H9 (cell line): ENCODE data around the gene ZNF784. TPM values are rescaled to one million over a fixed set of nuclear protein-coding genes. Genes with fewer than 3 reads are reported as not detected.

ENCODE experiments used
- DNase-seq: peaks from one replicate; pipeline ENCODE4 v3.0.0-alpha.2; 2017
- H2AFZ ChIP-seq: one replicate; pipeline ENCODE4 v1.6.1; 2013; ENCODE audit warnings: mild to moderate bottlenecking, low read length, control low read depth, moderate library complexity
- H2AK5ac ChIP-seq: 2 replicates; pipeline ENCODE4 v1.6.1; 2013; ENCODE audit warnings: low read length, control low read depth, mixed read lengths; ENCODE audit not compliant: insufficient read length
- H2BK120ac ChIP-seq: one replicate; pipeline ENCODE4 v1.6.1; 2013; ENCODE audit warnings: low read depth, mild to moderate bottlenecking, low read length, control low read depth, inconsistent platforms; ENCODE audit not compliant: poor library complexity, severe bottlenecking
- H2BK12ac ChIP-seq: 2 replicates; pipeline ENCODE4 v1.6.1; 2013; ENCODE audit warnings: low read length, control low read depth, mixed read lengths, low read depth; ENCODE audit not compliant: insufficient read length
- H2BK15ac ChIP-seq: 2 replicates; pipeline ENCODE4 v1.6.1; 2013; ENCODE audit warnings: low read depth, low read length, control low read depth
- H2BK20ac ChIP-seq: one replicate; pipeline ENCODE4 v1.6.1; 2013; ENCODE audit warnings: low read depth, mild to moderate bottlenecking, low read length, control low read depth, inconsistent platforms; ENCODE audit not compliant: poor library complexity, severe bottlenecking
- H2BK5ac ChIP-seq: 2 replicates; pipeline ENCODE4 v1.6.1; 2013; ENCODE audit warnings: low read length, control low read depth, mixed read lengths; ENCODE audit not compliant: insufficient read length
- H3K14ac ChIP-seq: 2 replicates; pipeline ENCODE4 v1.6.1; 2013; ENCODE audit warnings: low read length, control low read depth; ENCODE audit not compliant: insufficient read depth
- H3K18ac ChIP-seq: 2 replicates; pipeline ENCODE4 v1.6.1; 2013; ENCODE audit warnings: low read depth, mild to moderate bottlenecking, mixed read lengths, low read length, control low read depth; ENCODE audit not compliant: insufficient read length
- H3K23ac ChIP-seq: 2 replicates; pipeline ENCODE4 v1.6.1; 2013; ENCODE audit warnings: low read length, control low read depth, mixed read lengths, low read depth; ENCODE audit not compliant: insufficient read length
- H3K23me2 ChIP-seq: 2 replicates; pipeline ENCODE4 v1.6.1; 2013; ENCODE audit warnings: low read depth, mild to moderate bottlenecking, mixed read lengths, low read length, control low read depth; ENCODE audit not compliant: insufficient read length, poor library complexity, severe bottlenecking
- H3K27ac ChIP-seq: 2 replicates; pipeline ENCODE4 v1.5.1; 2013; ENCODE audit warnings: low read length, control low read depth, mixed read lengths, low read depth; ENCODE audit not compliant: insufficient read length
- H3K27me3 ChIP-seq: 2 replicates; pipeline ENCODE4 v1.6.1; 2013; ENCODE audit warnings: low read length, control low read depth, inconsistent platforms; ENCODE audit not compliant: insufficient read depth
- H3K4ac ChIP-seq: 2 replicates; pipeline ENCODE4 v1.6.1; 2013; ENCODE audit warnings: low read depth, mild to moderate bottlenecking, control low read depth, inconsistent platforms, low read length, moderate library complexity
- H3K4me1 ChIP-seq: 2 replicates; pipeline ENCODE4 v1.6.1; 2013; ENCODE audit warnings: low read length, control low read depth, inconsistent platforms; ENCODE audit not compliant: insufficient read depth
- H3K4me2 ChIP-seq: 2 replicates; pipeline ENCODE4 v1.6.1; 2013; ENCODE audit warnings: low read length, control low read depth, mixed read lengths; ENCODE audit not compliant: insufficient read length, insufficient read depth
- H3K56ac ChIP-seq: 2 replicates; pipeline ENCODE4 v1.6.1; 2013; ENCODE audit warnings: low read depth, mild to moderate bottlenecking, mixed read lengths, low read length, control low read depth; ENCODE audit not compliant: insufficient read length
- H3K79me1 ChIP-seq: 2 replicates; pipeline ENCODE4 v1.6.1; 2013; ENCODE audit warnings: low read depth, mild to moderate bottlenecking, moderate library complexity, low read length, control low read depth, inconsistent platforms; ENCODE audit not compliant: insufficient read depth, poor library complexity, severe bottlenecking
- H3K79me2 ChIP-seq: 2 replicates; pipeline ENCODE4 v1.6.1; 2013; ENCODE audit warnings: low read length, control low read depth, inconsistent platforms; ENCODE audit not compliant: insufficient read depth
- H3K9ac ChIP-seq: 2 replicates; pipeline ENCODE4 v1.6.1; 2013; ENCODE audit warnings: low read length, control low read depth, mixed read lengths; ENCODE audit not compliant: insufficient read length; ENCODE audit errors: extremely low read depth
- H3K9me3 ChIP-seq: one replicate; pipeline ENCODE4 v1.6.1; 2013; ENCODE audit warnings: low read depth, low read length, inconsistent platforms; ENCODE audit not compliant: control insufficient read depth
- H3T11ph ChIP-seq: one replicate; pipeline ENCODE4 v1.6.1; 2013; ENCODE audit warnings: mild to moderate bottlenecking, low read length, control low read depth, inconsistent platforms
- H4K20me1 ChIP-seq: one replicate; pipeline ENCODE4 v1.6.1; 2013; ENCODE audit not compliant: control insufficient read depth, insufficient read length, insufficient read depth
- H4K5ac ChIP-seq: 2 replicates; pipeline ENCODE4 v1.6.1; 2013; ENCODE audit warnings: low read depth, mild to moderate bottlenecking, mixed read lengths, low read length, control low read depth; ENCODE audit not compliant: insufficient read length
- H4K8ac ChIP-seq: replicated peaks from 2 replicates; pipeline ENCODE4 v1.6.1; 2013; ENCODE audit warnings: low read length, control low read depth, mixed read lengths, low read depth; ENCODE audit not compliant: insufficient read length
- H4K91ac ChIP-seq: 2 replicates; pipeline ENCODE4 v1.6.1; 2013; ENCODE audit warnings: low read depth, mild to moderate bottlenecking, moderate library complexity, mixed read lengths, low read length, control low read depth; ENCODE audit not compliant: insufficient read length
- H3K27ac Mint-ChIP-seq, 3 experiments: 2 replicates in 2 of 3; 3 replicates in 1 of 3; pipeline ENCODE4 v1.8.0; 2020 to 2021; ENCODE audit warnings: mixed read lengths in 3 of 3, mild to moderate bottlenecking in 1 of 3, moderate library complexity in 1 of 3
- H3K27me3 Mint-ChIP-seq: 2 replicates; pipeline ENCODE4 v1.8.0; 2021; ENCODE audit warnings: low read depth, mild to moderate bottlenecking, moderate library complexity, mixed read lengths
- H3K36me3 Mint-ChIP-seq, 3 experiments: 2 replicates in 2 of 3; 3 replicates in 1 of 3; pipeline ENCODE4 v1.8.0; 2020 to 2021; ENCODE audit warnings: low read depth in 3 of 3, mixed read lengths in 3 of 3; ENCODE audit not compliant: insufficient read depth in 1 of 3
- H3K4me1 Mint-ChIP-seq, 2 experiments: 2 replicates each; pipeline ENCODE4 v1.8.0; 2020; ENCODE audit warnings: mixed read lengths in 2 of 2
- H3K4me3 Mint-ChIP-seq, 2 experiments: 2 replicates in 1 of 2; 3 replicates in 1 of 2; pipeline ENCODE4 v1.8.0; 2020 to 2021; ENCODE audit warnings: mild to moderate bottlenecking in 2 of 2, mixed read lengths in 2 of 2, moderate library complexity in 1 of 2
- H3K9me3 Mint-ChIP-seq, 2 experiments: 2 replicates in 1 of 2; 3 replicates in 1 of 2; pipeline ENCODE4 v1.8.0; 2020; ENCODE audit warnings: mild to moderate bottlenecking in 2 of 2, mixed read lengths in 2 of 2, moderate library complexity in 1 of 2
- WGBS: extraction: QIAGEN DNeasy Blood & Tissue Kit; methylation state at CpG from one replicate; pipeline ENCODE4 v1.1.7; 2013; ENCODE audit warnings: missing lambda C conversion rate, low lambda C conversion rate, mixed read lengths; ENCODE audit not compliant: insufficient read length; ENCODE audit errors: extremely low coverage; 5-methylcytosine and 5-hydroxymethylcytosine counted together
- total RNA-seq: library from RNA; stranded (reverse); gene quantifications from 2 replicates; pipeline ENCODE4 v1.2.1, GENCODE V29; 2021
- TF ChIP-seq, protein P1 (sequence below): fragments of 200-600 bp; sonication (generic); conservative IDR thresholded peaks from 3 replicates; pipeline ENCODE4 v1.8.0; 2021; ENCODE audit warnings: antibody characterized with exemption, mild to moderate bottlenecking

The ZNF784 gene
- total RNA-seq, 1 experiment from 2014 or later: 10.7 TPM

DNA sequence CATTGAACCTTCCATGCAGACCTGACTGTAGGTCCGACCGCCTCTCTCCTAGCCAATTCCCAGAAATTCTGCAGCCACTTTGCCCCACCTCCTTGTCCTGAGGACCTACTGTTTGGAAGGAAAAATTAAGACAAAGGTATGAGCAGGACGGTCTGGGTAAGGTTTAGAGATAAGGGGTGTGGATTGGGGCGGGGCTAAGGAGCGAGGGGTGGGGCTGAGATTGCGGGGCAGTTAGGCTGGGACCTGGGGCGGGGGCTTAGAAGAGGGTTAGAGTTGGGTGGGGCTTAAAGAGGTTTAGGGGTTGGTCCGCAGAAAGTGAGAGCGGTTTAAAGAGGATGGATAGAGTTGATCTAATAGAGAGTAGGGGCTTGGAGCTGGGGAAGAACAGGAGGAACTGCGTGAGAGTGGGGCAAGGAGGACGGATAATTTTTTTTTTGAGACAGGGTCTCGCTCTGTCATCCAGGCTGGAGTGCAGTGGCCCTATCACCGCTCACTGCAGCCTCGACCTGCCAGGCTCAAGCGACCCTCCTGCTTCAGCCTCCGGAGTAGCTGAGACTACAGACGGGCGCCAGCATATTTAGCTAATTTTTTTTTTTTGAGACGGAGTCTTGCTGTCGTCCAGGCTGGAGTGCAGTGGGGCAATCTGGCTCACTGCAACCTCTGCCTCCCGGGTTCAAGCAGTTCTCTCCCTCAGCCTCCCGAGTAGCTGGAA lies 20.6 kb downstream of the ZNF784 start:
- H3K79me2 ChIP-seq: no peaks in the 10 kb centered on the region; the same call in 1 of the 2 replicates
- no peaks in the 10 kb centered on the region for H4K20me1 ChIP-seq
- no peak overlapping the region for H2AFZ ChIP-seq
- no peak overlapping the region for H2BK5ac ChIP-seq
- no peak overlapping the region for H3K4ac ChIP-seq
- H3K27me3 ChIP-seq: no peaks in the 10 kb centered on the region
- WGBS: 100% methylated on average over 2 of the region's 22 CpGs
- no peak overlapping the region for H4K5ac ChIP-seq
- no peaks in the 10 kb centered on the region for H3K9me3 ChIP-seq
- peaks cover 4% of the 10 kb centered on the region for H3K79me1 ChIP-seq
- no peak overlapping the region for H2BK20ac ChIP-seq
- no peaks in the 10 kb centered on the region for H3K27me3 Mint-ChIP-seq
- no peak overlapping the region for H3K4me2 ChIP-seq
- H4K8ac ChIP-seq: no peak overlapping the region
- no peak overlapping the region for H2BK120ac ChIP-seq
- no peak overlapping the region for H3K27ac ChIP-seq
- H2BK12ac ChIP-seq: no peak overlapping the region
- H3T11ph ChIP-seq: no peak overlapping the region
- H3K36me3 Mint-ChIP-seq: peaks cover 10 to 15% (median 13%) of the 10 kb centered on the region in 3 experiments
- H3K56ac ChIP-seq: no peak overlapping the region
- H3K23me2 ChIP-seq: peaks cover 8% of the 10 kb centered on the region
- H3K9me3 Mint-ChIP-seq: peaks cover 2 to 4% of the 10 kb centered on the region in 2 experiments; a peak in 2 of 5 replicates
- peaks cover 34 to 35% of the 10 kb centered on the region in 2 experiments for H3K4me1 Mint-ChIP-seq
- no peak overlapping the region for H3K9ac ChIP-seq
- peak; percentile 85 for DNase-seq
- no peak overlapping the region for H3K14ac ChIP-seq
- H2AK5ac ChIP-seq: no peak overlapping the region
- H3K4me1 ChIP-seq: peaks cover 4% of the 10 kb centered on the region; the same call in 1 of the 2 replicates
- peak overlapping the region; percentile 74 to 87 for H3K4me3 Mint-ChIP-seq
- H3K23ac ChIP-seq: no peak overlapping the region
- H4K91ac ChIP-seq: no peak overlapping the region
- no peak overlapping the region for H3K18ac ChIP-seq
- TF ChIP-seq, protein P1, sequence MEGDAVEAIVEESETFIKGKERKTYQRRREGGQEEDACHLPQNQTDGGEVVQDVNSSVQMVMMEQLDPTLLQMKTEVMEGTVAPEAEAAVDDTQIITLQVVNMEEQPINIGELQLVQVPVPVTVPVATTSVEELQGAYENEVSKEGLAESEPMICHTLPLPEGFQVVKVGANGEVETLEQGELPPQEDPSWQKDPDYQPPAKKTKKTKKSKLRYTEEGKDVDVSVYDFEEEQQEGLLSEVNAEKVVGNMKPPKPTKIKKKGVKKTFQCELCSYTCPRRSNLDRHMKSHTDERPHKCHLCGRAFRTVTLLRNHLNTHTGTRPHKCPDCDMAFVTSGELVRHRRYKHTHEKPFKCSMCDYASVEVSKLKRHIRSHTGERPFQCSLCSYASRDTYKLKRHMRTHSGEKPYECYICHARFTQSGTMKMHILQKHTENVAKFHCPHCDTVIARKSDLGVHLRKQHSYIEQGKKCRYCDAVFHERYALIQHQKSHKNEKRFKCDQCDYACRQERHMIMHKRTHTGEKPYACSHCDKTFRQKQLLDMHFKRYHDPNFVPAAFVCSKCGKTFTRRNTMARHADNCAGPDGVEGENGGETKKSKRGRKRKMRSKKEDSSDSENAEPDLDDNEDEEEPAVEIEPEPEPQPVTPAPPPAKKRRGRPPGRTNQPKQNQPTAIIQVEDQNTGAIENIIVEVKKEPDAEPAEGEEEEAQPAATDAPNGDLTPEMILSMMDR: no peak
- no peak overlapping the region for H2BK15ac ChIP-seq
- peak overlapping the region in 2 of 3 experiments; percentile 65 to 93; a peak in 4 of 7 replicates for H3K27ac Mint-ChIP-seq
